Activated CD4-positive, alpha-beta T cell treated with anti-CD3 and anti-CD28 coated beads for 36 hours (primary cell): ENCODE measurements around the gene FOXRED2. TPM values are rescaled to one million over a fixed set of nuclear protein-coding genes. Genes with fewer than 3 reads are reported as not detected.

ENCODE experiments used
- ATAC-seq: fragments of 200-7000 bp; cut with Tn5 transposase; one replicate; pipeline ENCODE4 v1.10.0; 2021; ENCODE audit warnings: mild to moderate bottlenecking, moderate library complexity
- CTCF ChIA-PET: fragments of 350-600 bp; sonication (Branson Sonifier 250); formaldehyde crosslinking; loops from one replicate; lab custom pipeline; 2021; ENCODE audit warnings: antibody characterized with exemption; lab: Charles Lee
- POLR2A ChIA-PET: fragments of 350-600 bp; sonication (Branson Sonifier 250); formaldehyde crosslinking; loops from one replicate; lab custom pipeline; 2021; ENCODE audit warnings: antibody characterized with exemption, inconsistent platforms; lab: Charles Lee
- DNase-seq: peaks from one replicate; pipeline ENCODE4 v3.0.0-alpha.2; 2020
- H3K27ac Mint-ChIP-seq: one replicate; pipeline ENCODE4 v1.8.0; 2021; ENCODE audit warnings: mixed read lengths
- H3K27me3 Mint-ChIP-seq: one replicate; pipeline ENCODE4 v1.8.0; 2021; ENCODE audit warnings: mixed read lengths
- H3K36me3 Mint-ChIP-seq: one replicate; pipeline ENCODE4 v1.8.0; 2021; ENCODE audit warnings: low read depth, mixed read lengths
- H3K4me1 Mint-ChIP-seq: one replicate; pipeline ENCODE4 v1.8.0; 2021; ENCODE audit warnings: mixed read lengths
- H3K4me3 Mint-ChIP-seq: one replicate; pipeline ENCODE4 v1.8.0; 2021; ENCODE audit warnings: mild to moderate bottlenecking, moderate library complexity, mixed read lengths
- H3K9me3 Mint-ChIP-seq: one replicate; pipeline ENCODE4 v1.8.0; 2021; ENCODE audit warnings: low read depth, mixed read lengths
- intact Hi-C, 2 experiments: fragments of 100-400 bp; cut with DNase I in 1 of 2; cut with micrococcal nuclease in 1 of 2; formaldehyde crosslinking; loops; one replicate each; pipeline versions ENCODE4 v1.14.2 to v1.15.1; 2022 to 2024; cut with DNase I, micrococcal nuclease
- total RNA-seq, 2 experiments: library from RNA; stranded (reverse); gene quantifications; one replicate each; pipeline ENCODE4 v1.2.3, GENCODE V29; 2021

FOXRED2 gene
- total RNA-seq, 2 experiments from 2014 or later: 15.7 to 16.6 TPM

GRCh38 chr22:36449596-36450175 lies 57.2 kb downstream of the FOXRED2 start:
- H3K4me3 Mint-ChIP-seq: no peak overlapping the region
- POLR2A ChIA-PET: no interaction called here
- DNase-seq: no peak
- no peak for ATAC-seq
- H3K27ac Mint-ChIP-seq: no peak overlapping the region
- intact Hi-C loops: no loop called here
- peaks cover 42% of the 10 kb centered on the region for H3K4me1 Mint-ChIP-seq
- no peaks in the 10 kb centered on the region for H3K36me3 Mint-ChIP-seq
- CTCF ChIA-PET: interaction anchor here (0.9 kb wide), 1 partner anchor 17 kb away, joined by 3 read pairs; no protein-coding TSS in a partner anchor
- no peaks in the 10 kb centered on the region for H3K27me3 Mint-ChIP-seq
- no peaks in the 10 kb centered on the region for H3K9me3 Mint-ChIP-seq

GRCh38 chr22:36447632-36448031 lies 59.2 kb downstream of the FOXRED2 start:
- DNase-seq (no peak), ATAC-seq (no peak)
- Mint-ChIP-seq H3K27me3 (no peaks in the 10 kb centered on the region), H3K4me1 (peaks cover 29% of the 10 kb centered on the region), H3K27ac (no peak overlapping the region), H3K4me3 (no peak overlapping the region), H3K36me3 (no peaks in the 10 kb centered on the region), H3K9me3 (no peaks in the 10 kb centered on the region)
- ChIA-PET CTCF (interaction anchor here (0.7 to 1.0 kb wide), 2 partner anchors 12 to 1427 kb away, joined by 3 to 4 read pairs; no protein-coding TSS in a partner anchor), POLR2A (interaction anchor here (0.5 kb wide), 1 partner anchor 10 kb away, joined by 6 read pairs; no protein-coding TSS in a partner anchor)
- intact Hi-C loops: no loop called here

GRCh38 chr22:36445158-36445668 lies 61.6 kb downstream of the FOXRED2 start:
- ChIA-PET POLR2A (no interaction called here), CTCF (interaction anchor here (0.7 kb wide), 1 partner anchor 107 kb away, joined by 3 read pairs; no protein-coding TSS in a partner anchor)
- Mint-ChIP-seq H3K4me3 (no peak overlapping the region), H3K27ac (no peak overlapping the region), H3K4me1 (peaks cover 16% of the 10 kb centered on the region), H3K36me3 (no peaks in the 10 kb centered on the region), H3K9me3 (no peaks in the 10 kb centered on the region), H3K27me3 (no peaks in the 10 kb centered on the region)
- DNase-seq: no peak
- intact Hi-C loops: no loop called here
- no peak for ATAC-seq

- Mint-ChIP-seq H3K4me1 (peaks cover 26% of the 10 kb centered on the region), H3K4me3 (no peak overlapping the region), H3K27ac (no peak overlapping the region), H3K27me3 (no peaks in the 10 kb centered on the region), H3K36me3 (no peaks in the 10 kb centered on the region), H3K9me3 (no peaks in the 10 kb centered on the region)
- ChIA-PET POLR2A (no interaction called here), CTCF (interaction anchor here (1.0 kb wide), 1 partner anchor 143 kb away, joined by 4 read pairs; no protein-coding TSS in a partner anchor)
- no peak for ATAC-seq
- no peak for DNase-seq
- intact Hi-C loops: no loop called here
Measured at GRCh38 chr22:36443198-36443770, 63.6 kb downstream of the FOXRED2 start.

- Mint-ChIP-seq H3K36me3 (no peaks in the 10 kb centered on the region), H3K27ac (no peak overlapping the region), H3K9me3 (no peaks in the 10 kb centered on the region), H3K27me3 (no peaks in the 10 kb centered on the region), H3K4me1 (peaks cover 27% of the 10 kb centered on the region), H3K4me3 (no peak overlapping the region)
- intact Hi-C loops: no loop called here
- ChIA-PET POLR2A (no interaction called here), CTCF (interaction anchor here (1.0 kb wide), 1 partner anchor 143 kb away, joined by 4 read pairs; no protein-coding TSS in a partner anchor)
- no peak for ATAC-seq
- DNase-seq: no peak
Measured at GRCh38 chr22:36442506-36443197, 64.2 kb downstream of the FOXRED2 start.

- intact Hi-C loops: no loop called here
- no peak overlapping the region for H3K4me3 Mint-ChIP-seq
- CTCF ChIA-PET: interaction anchor here (0.6 to 1.3 kb wide), 2 partner anchors 97 to 113 kb away, joined by 3 to 5 read pairs; no protein-coding TSS in a partner anchor
- peak; percentile 45 for ATAC-seq
- H3K4me1 Mint-ChIP-seq: peaks cover 41% of the 10 kb centered on the region
- no peak for DNase-seq
- H3K9me3 Mint-ChIP-seq: no peaks in the 10 kb centered on the region
- H3K27ac Mint-ChIP-seq: no peak overlapping the region
- no peaks in the 10 kb centered on the region for H3K36me3 Mint-ChIP-seq
- no peaks in the 10 kb centered on the region for H3K27me3 Mint-ChIP-seq
- POLR2A ChIA-PET: interaction anchor here (0.5 to 0.8 kb wide), 2 partner anchors 62 to 63 kb away, joined by 3 to 5 read pairs; no protein-coding TSS in a partner anchor
Measured at GRCh38 chr22:36440429-36441002, 66.3 kb downstream of the FOXRED2 start.

GRCh38 chr22:36439481-36440271 lies 67.2 kb downstream of the FOXRED2 start:
- CTCF ChIA-PET: interaction anchor here (1.0 kb wide), 1 partner anchor 11 kb away, joined by 4 read pairs; no protein-coding TSS in a partner anchor
- POLR2A ChIA-PET: interaction anchor here (0.5 to 1.0 kb wide), 2 partner anchors 15 to 62 kb away, joined by 3 to 4 read pairs; no protein-coding TSS in a partner anchor
- intact Hi-C loops: no loop called here
- peaks cover 44% of the 10 kb centered on the region for H3K4me1 Mint-ChIP-seq
- no peaks in the 10 kb centered on the region for H3K36me3 Mint-ChIP-seq
- H3K27me3 Mint-ChIP-seq: no peaks in the 10 kb centered on the region
- H3K27ac Mint-ChIP-seq: peak overlapping the region; percentile 6
- H3K4me3 Mint-ChIP-seq: no peak overlapping the region
- peak; percentile 64 for DNase-seq
- ATAC-seq: peak; percentile 15
- no peaks in the 10 kb centered on the region for H3K9me3 Mint-ChIP-seq

Other genes starting within 250 kb of the FOXRED2 start
- 100 to 1,000 TPM; 720 to 773 TPM for gene MYH9, start 119.1 kb downstream of the FOXRED2 start, total RNA-seq
- 10 to 100 TPM; 95.5 to 99.1 TPM for gene TXN2, start 25.4 kb downstream of the FOXRED2 start, total RNA-seq
- 100 to 1,000 TPM; 359 to 403 TPM for gene EIF3D, start 22.1 kb upstream of the FOXRED2 start, total RNA-seq
- not detected for gene CACNG2, start 196.7 kb upstream of the FOXRED2 start, total RNA-seq